ENCODE results near the gene CELA1.

The CELA1 gene

GRCh38 chr12:51323966-51324895, 22.2 kb downstream of the CELA1 start, which contains the start of gene BIN2:
Gene BIN2, minus strand, starts transcription at chr12:51324174. Its CDS starts 72 bp downstream, at chr12:51324102.
- peak within 1 kb of the TSS; percentile 62 for H3K4me3 ChIP-seq (ENCODE audit: low read depth, low read length)
- DNase-seq (ENCODE audit: low read depth) = no peak
- no peak for TF ChIP-seq CTCF (IDR thresholded peaks at IDR 0.05; ENCODE audit: low read depth, low read length, missing control alignments)

GRCh38 chr12:51323317-51323960, 23.0 kb downstream of the CELA1 start:
- TF ChIP-seq CTCF (IDR thresholded peaks at IDR 0.05; ENCODE audit: low read depth, low read length, missing control alignments) = peak; percentile 33
- DNase-seq (ENCODE audit: low read depth) = no peak
- H3K4me3 ChIP-seq (ENCODE audit: low read depth, low read length) = peak overlapping the region; percentile 62

GRCh38 chr12:51322452-51322851, 24.0 kb downstream of the CELA1 start:
- H3K4me3 ChIP-seq (ENCODE audit: low read depth, low read length) = peak overlapping the region; percentile 62
- DNase-seq (ENCODE audit: low read depth) = peak; percentile 61
- no peak for TF ChIP-seq CTCF (IDR thresholded peaks at IDR 0.05; ENCODE audit: low read depth, low read length, missing control alignments)

GRCh38 chr12:51321882-51322281, 24.6 kb downstream of the CELA1 start:
- no peak overlapping the region; the same call in 1 of the 2 replicates for H3K4me3 ChIP-seq (ENCODE audit: low read depth, low read length)
- DNase-seq (ENCODE audit: low read depth) = no peak
- TF ChIP-seq CTCF (IDR thresholded peaks at IDR 0.05; ENCODE audit: low read depth, low read length, missing control alignments) = no peak

GRCh38 chr12:51320695-51321320, 25.7 kb downstream of the CELA1 start:
- no peak for DNase-seq (ENCODE audit: low read depth)

GRCh38 chr12:51320311-51320694, 26.2 kb downstream of the CELA1 start:
- TF ChIP-seq CTCF (IDR thresholded peaks at IDR 0.05; ENCODE audit: low read depth, low read length, missing control alignments) = no peak
- no peak for DNase-seq (ENCODE audit: low read depth)
- H3K4me3 ChIP-seq (ENCODE audit: low read depth, low read length) = no peak overlapping the region

More at GRCh38 chr12:51320695-51321320, 25.7 kb downstream of the CELA1 start:
- no peak overlapping the region for H3K4me3 ChIP-seq (ENCODE audit: low read depth, low read length)
- TF ChIP-seq CTCF (IDR thresholded peaks at IDR 0.05; ENCODE audit: low read depth, low read length, missing control alignments) = no peak
